HepG2 (cell line): ENCODE results near the gene SRXN1. TPM values are rescaled to one million over a fixed set of nuclear protein-coding genes. Genes with fewer than 3 reads are reported as not detected.

Experiments
- EZH2 ChIP-seq: conservative IDR thresholded peaks from 2 replicates; pipeline ENCODE4 v1.6.1; 2012; ENCODE audit warnings: mild to moderate bottlenecking, low read depth, low read length, moderate library complexity
- GFI1 ChIP-seq: sonication (generic); formaldehyde crosslinking; IDR thresholded peaks from 2 replicates; pipeline ENCODE4 v1.5.0; 2020; ENCODE audit warnings: missing genetic modification reagents, mild to moderate bottlenecking, borderline replicate concordance
- KLF6 ChIP-seq: IDR thresholded peaks from 2 replicates; pipeline ENCODE4 v1.8.0; 2016; ENCODE audit warnings: missing biosample characterization, missing genetic modification reagents
- MAF1 ChIP-seq: sonication (generic); formaldehyde crosslinking; IDR thresholded peaks from 2 replicates; pipeline ENCODE4 v1.5.0; 2020; ENCODE audit warnings: missing genetic modification reagents, borderline replicate concordance
- NFE2L1 ChIP-seq: sonication (generic); formaldehyde crosslinking; IDR thresholded peaks from 2 replicates; pipeline ENCODE4 v1.4.0; 2020; ENCODE audit warnings: missing genetic modification reagents, mild to moderate bottlenecking, borderline replicate concordance
- SALL2 ChIP-seq: sonication (generic); formaldehyde crosslinking; IDR thresholded peaks from 2 replicates; pipeline ENCODE4 v1.8.1; 2023; ENCODE audit warnings: mild to moderate bottlenecking, missing genetic modification reagents, inconsistent platforms
- SATB2 ChIP-seq: sonication (generic); formaldehyde crosslinking; IDR thresholded peaks from 2 replicates; pipeline ENCODE4 v1.5.0; 2020; ENCODE audit warnings: missing genetic modification reagents
- SRSF1 ChIP-seq: fragments of 200-400 bp; formaldehyde crosslinking; optimal IDR thresholded peaks from 2 replicates; pipeline ENCODE3; 2017; ENCODE audit warnings: mild to moderate bottlenecking, low read depth, low read length, moderate library complexity
- ZBTB38 ChIP-seq: sonication (generic); formaldehyde crosslinking; IDR thresholded peaks from 2 replicates; pipeline ENCODE4 v1.5.1; 2020; ENCODE audit warnings: mild to moderate bottlenecking, missing genetic modification reagents
- ZNF207 ChIP-seq: fragments of 450-650 bp; IDR thresholded peaks from 2 replicates; pipeline ENCODE4 v1.6.1; 2016; ENCODE audit warnings: antibody characterized with exemption, borderline replicate concordance
- ZNF3 ChIP-seq: IDR thresholded peaks from 2 replicates; pipeline ENCODE4 v1.7.0; 2017; ENCODE audit warnings: inconsistent platforms
- ZNF496 ChIP-seq: sonication (generic); formaldehyde crosslinking; IDR thresholded peaks from 2 replicates; pipeline ENCODE4 v1.8.1; 2023; ENCODE audit warnings: mild to moderate bottlenecking, moderate library complexity, missing genetic modification reagents; ENCODE audit not compliant: insufficient replicate concordance
- ZNF605 ChIP-seq: sonication (generic); formaldehyde crosslinking; IDR thresholded peaks from 2 replicates; pipeline ENCODE4 v1.8.0; 2022; ENCODE audit warnings: mild to moderate bottlenecking, missing genetic modification reagents
- polyA plus RNA-seq, 8 experiments: library from polyadenylated mRNA; depleted of rRNA in 3 of 8; stranded (reverse) in 7 of 8; unstranded in 1 of 8; fragments of >200 nt; fragmentation: Illumina TruSeq in 4 of 8; extraction: Trizol in 4 of 8; gene quantifications; 2 replicates each; pipeline versions ENCODE4 v1.2.1 to v1.2.3, GENCODE V29; 2011 to 2016; ENCODE audit warnings: low read depth in 4 of 8, missing spikeins in 1 of 8, mixed read lengths in 1 of 8; ENCODE audit not compliant: insufficient read depth in 1 of 8
- total RNA-seq, 5 experiments: library from RNA; depleted of rRNA; stranded (reverse); fragments of >200 nt; fragmentation: Illumina TruSeq; extraction: Trizol; gene quantifications; 2 replicates each; pipeline ENCODE4 v1.2.3, GENCODE V29; 2016; ENCODE audit warnings: low read depth in 1 of 5
- TF ChIP-seq, protein P1 (sequence below): sonication (generic); formaldehyde crosslinking; IDR thresholded peaks from 2 replicates; pipeline ENCODE4 v1.4.0; 2020; ENCODE audit warnings: mild to moderate bottlenecking, missing genetic modification reagents
- TF ChIP-seq, protein P2 (sequence below): sonication (generic); formaldehyde crosslinking; IDR thresholded peaks from 2 replicates; pipeline ENCODE4 v1.5.1; 2020; ENCODE audit warnings: mild to moderate bottlenecking, missing genetic modification reagents
- TF ChIP-seq, protein P3 (sequence below): sonication (generic); formaldehyde crosslinking; conservative IDR thresholded peaks from 2 replicates; pipeline ENCODE4 v1.4.0; 2020; ENCODE audit warnings: missing genetic modification reagents
- TF ChIP-seq, protein P4 (sequence below), 2 experiments: fragments of 450-650 bp in 1 of 2; sonication (generic) in 1 of 2; formaldehyde crosslinking; IDR thresholded peaks; 2 replicates each; pipeline versions ENCODE4 v1.5.0 to v1.8.0; 2020 to 2022; ENCODE audit warnings: mild to moderate bottlenecking in 1 of 2, missing genetic modification reagents in 1 of 2

SRXN1 gene
- total and polyA plus RNA-seq, 2 of the 13 experiments (the other 11 are each of a cell fraction or from before 2014, with no cell fraction given): 29.9 to 87.7 TPM

DNA sequence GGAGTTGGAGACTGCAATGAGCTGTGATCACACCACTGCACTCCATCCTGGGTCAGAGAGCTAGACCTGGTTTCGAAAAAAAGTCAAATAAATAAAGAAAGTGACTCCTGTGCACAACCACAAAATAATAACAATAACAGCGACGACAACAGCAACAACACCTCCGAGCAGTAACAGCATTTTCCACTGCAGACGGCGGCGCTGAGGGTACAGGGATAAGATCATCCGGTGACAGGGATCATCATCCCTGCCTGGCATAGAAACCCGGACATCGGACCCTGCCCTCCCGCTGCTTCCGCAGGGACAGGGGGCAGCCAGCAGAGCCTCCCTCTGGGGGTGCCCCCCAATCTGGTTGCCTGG, 11.5 kb downstream of the SRXN1 start (continued):
- TF ChIP-seq, protein P1, sequence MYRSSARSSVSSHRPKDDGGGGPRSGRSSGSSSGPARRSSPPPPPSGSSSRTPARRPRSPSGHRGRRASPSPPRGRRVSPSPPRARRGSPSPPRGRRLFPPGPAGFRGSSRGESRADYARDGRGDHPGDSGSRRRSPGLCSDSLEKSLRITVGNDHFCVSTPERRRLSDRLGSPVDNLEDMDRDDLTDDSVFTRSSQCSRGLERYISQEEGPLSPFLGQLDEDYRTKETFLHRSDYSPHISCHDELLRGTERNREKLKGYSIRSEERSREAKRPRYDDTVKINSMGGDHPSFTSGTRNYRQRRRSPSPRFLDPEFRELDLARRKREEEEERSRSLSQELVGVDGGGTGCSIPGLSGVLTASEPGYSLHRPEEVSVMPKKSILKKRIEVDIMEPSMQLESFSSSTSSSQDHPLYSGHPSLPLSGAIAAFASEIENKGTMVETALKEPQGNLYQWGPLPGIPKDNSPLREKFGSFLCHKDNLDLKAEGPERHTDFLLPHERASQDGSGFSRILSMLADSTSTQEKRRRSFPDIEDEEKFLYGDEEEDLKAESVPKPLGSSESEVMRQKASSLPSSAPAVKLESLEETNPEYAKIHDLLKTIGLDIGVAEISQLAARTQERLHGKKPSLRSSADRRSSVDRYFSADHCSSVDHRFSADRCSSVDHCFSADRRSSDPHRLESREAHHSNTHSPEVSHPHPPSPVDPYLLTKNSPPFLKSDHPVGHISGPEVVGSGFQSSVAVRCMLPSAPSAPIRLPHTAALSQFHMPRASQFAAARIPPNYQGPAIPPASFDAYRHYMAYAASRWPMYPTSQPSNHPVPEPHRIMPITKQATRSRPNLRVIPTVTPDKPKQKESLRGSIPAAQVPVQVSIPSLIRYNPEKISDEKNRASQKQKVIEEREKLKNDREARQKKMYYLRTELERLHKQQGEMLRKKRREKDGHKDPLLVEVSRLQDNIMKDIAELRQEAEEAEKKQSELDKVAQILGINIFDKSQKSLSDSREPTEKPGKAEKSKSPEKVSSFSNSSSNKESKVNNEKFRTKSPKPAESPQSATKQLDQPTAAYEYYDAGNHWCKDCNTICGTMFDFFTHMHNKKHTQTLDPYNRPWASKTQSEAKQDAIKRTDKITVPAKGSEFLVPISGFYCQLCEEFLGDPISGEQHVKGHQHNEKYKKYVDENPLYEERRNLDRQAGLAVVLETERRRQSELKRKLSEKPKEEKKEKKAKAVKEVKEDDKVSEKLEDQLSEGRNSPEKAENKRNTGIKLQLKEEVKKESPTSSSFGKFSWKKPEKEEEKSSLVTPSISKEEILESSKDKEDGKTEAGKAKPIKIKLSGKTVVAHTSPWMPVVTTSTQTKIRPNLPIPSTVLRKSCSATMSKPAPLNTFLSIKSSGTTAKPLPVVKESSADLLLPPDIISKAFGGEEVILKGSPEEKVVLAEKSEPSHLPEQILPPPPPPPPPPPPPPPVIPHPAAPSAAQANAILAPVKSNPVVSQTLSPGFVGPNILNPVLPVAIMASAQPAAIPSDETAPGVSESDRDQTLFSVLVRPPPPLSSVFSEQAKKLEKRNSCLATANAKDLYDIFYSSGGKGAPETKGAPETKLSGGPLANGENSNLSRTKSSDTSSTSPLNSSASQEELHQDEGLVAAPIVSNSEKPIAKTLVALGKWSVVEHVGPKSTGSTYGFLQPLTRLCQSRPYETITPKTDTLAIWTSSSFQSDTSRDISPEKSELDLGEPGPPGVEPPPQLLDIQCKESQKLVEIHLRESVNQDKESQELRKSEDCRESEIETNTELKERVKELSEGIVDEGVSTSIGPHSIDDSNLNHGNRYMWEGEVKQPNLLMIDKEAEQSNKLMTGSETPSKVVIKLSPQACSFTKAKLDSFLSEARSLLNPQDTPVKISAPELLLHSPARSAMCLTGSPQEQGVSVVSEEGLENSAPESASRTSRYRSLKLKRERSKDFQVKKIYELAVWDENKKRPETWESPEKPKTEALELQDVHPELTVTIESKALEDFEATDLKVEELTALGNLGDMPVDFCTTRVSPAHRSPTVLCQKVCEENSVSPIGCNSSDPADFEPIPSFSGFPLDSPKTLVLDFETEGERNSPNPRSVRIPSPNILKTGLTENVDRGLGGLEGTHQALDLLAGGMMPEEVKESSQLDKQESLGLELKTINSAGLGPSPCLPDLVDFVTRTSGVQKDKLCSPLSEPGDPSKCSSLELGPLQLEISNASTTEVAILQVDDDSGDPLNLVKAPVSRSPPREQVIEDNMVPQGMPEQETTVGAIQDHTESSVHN: no peak
- TF ChIP-seq SRSF1 (peak; percentile 100), SALL2 (CRISPR knock-in tag) (no peak), ZNF605 (CRISPR knock-in tag) (no peak), MAF1 (CRISPR knock-in tag) (no peak), KLF6 (CRISPR knock-in tag) (no peak), ZNF207 (no peak), EZH2 (no peak), NFE2L1 (CRISPR knock-in tag) (no peak), ZBTB38 (CRISPR knock-in tag) (peak; percentile 26; the same call in 1 of the 2 replicates), GFI1 (CRISPR knock-in tag) (no peak), ZNF496 (CRISPR knock-in tag) (no peak), SATB2 (CRISPR knock-in tag) (no peak), ZNF3 (no peak)
- TF ChIP-seq, protein P2, sequence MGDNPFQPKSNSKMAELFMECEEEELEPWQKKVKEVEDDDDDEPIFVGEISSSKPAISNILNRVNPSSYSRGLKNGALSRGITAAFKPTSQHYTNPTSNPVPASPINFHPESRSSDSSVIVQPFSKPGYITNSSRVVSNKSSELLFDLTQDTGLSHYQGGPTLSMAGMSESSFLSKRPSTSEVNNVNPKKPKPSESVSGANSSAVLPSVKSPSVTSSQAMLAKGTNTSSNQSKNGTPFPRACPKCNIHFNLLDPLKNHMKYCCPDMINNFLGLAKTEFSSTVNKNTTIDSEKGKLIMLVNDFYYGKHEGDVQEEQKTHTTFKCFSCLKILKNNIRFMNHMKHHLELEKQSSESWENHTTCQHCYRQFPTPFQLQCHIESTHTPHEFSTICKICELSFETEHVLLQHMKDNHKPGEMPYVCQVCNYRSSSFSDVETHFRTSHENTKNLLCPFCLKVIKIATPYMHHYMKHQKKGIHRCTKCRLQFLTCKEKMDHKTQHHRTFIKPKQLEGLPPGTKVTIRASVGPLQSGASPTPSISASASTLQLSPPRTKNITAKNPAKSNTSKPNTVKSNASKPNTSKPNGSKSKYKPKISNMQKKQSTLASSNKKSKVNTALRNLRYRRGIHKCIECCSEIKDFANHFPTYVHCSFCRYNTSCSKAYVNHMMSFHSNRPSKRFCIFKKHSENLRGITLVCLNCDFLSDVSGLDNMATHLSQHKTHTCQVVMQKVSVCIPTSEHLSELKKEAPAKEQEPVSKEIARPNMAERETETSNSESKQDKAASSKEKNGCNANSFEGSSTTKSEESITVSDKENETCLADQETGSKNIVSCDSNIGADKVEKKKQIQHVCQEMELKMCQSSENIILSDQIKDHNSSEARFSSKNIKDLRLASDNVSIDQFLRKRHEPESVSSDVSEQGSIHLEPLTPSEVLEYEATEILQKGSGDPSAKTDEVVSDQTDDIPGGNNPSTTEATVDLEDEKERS: no peak
- TF ChIP-seq, protein P3, sequence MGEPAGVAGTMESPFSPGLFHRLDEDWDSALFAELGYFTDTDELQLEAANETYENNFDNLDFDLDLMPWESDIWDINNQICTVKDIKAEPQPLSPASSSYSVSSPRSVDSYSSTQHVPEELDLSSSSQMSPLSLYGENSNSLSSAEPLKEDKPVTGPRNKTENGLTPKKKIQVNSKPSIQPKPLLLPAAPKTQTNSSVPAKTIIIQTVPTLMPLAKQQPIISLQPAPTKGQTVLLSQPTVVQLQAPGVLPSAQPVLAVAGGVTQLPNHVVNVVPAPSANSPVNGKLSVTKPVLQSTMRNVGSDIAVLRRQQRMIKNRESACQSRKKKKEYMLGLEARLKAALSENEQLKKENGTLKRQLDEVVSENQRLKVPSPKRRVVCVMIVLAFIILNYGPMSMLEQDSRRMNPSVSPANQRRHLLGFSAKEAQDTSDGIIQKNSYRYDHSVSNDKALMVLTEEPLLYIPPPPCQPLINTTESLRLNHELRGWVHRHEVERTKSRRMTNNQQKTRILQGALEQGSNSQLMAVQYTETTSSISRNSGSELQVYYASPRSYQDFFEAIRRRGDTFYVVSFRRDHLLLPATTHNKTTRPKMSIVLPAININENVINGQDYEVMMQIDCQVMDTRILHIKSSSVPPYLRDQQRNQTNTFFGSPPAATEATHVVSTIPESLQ: no peak
- TF ChIP-seq, protein P4, sequence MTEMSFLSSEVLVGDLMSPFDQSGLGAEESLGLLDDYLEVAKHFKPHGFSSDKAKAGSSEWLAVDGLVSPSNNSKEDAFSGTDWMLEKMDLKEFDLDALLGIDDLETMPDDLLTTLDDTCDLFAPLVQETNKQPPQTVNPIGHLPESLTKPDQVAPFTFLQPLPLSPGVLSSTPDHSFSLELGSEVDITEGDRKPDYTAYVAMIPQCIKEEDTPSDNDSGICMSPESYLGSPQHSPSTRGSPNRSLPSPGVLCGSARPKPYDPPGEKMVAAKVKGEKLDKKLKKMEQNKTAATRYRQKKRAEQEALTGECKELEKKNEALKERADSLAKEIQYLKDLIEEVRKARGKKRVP (CRISPR knock-in tag; IDR thresholded peaks at IDR 0.05): no peak
